Esophagus squamous epithelium (tissue), 4 donors: ENCODE data around the gene CDH13.

ENCODE experiments used
- POLR2A ChIP-seq, 4 donors: fragments of 450-650 bp; IDR thresholded peaks; one replicate each; pipeline ENCODE4 v1.6.1; 2017; ENCODE audit warnings: antibody characterized with exemption in 4 of 4, mild to moderate bottlenecking in 4 of 4, moderate library complexity in 3 of 4
- TF ChIP-seq, protein P1 (sequence below), 6 experiments: fragments of 450-650 bp in 4 of 6; fragments of 200-600 bp in 2 of 6; sonication (generic) in 2 of 6; IDR thresholded peaks; one replicate each; pipeline ENCODE4 v1.5.1; 2016 to 2019; ENCODE audit warnings: antibody characterized with exemption in 6 of 6, mild to moderate bottlenecking in 4 of 6, moderate library complexity in 4 of 6

DNA sequence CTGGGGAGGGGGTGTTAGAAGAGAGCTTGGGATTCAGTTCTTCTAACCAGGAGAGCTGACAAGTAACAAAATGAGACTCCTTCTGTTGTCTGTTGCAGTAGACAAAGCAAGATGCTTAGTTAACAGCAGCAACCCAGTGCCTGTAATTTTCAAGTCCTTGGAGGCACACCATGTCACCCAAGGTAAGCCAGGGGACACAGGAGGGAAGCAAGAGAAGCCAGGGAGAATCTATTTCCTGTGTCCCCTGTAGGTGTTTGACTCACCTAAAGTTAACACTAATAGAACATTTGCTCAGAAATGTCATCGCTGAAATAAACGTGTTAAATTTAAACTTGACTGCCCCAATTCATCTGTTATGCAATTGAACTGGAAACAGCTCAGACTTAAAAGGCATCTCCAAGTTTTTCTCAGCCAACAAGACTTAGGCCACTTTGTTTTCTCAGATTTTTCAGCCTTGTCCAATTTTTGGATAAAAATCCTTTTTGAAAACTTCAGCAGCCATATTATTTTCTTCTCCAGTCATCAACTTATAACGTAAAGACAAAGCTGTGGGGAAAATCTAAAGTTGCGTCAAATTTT lies 257.6 kb downstream of the CDH13 start:
- TF ChIP-seq, protein P1, sequence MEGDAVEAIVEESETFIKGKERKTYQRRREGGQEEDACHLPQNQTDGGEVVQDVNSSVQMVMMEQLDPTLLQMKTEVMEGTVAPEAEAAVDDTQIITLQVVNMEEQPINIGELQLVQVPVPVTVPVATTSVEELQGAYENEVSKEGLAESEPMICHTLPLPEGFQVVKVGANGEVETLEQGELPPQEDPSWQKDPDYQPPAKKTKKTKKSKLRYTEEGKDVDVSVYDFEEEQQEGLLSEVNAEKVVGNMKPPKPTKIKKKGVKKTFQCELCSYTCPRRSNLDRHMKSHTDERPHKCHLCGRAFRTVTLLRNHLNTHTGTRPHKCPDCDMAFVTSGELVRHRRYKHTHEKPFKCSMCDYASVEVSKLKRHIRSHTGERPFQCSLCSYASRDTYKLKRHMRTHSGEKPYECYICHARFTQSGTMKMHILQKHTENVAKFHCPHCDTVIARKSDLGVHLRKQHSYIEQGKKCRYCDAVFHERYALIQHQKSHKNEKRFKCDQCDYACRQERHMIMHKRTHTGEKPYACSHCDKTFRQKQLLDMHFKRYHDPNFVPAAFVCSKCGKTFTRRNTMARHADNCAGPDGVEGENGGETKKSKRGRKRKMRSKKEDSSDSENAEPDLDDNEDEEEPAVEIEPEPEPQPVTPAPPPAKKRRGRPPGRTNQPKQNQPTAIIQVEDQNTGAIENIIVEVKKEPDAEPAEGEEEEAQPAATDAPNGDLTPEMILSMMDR (IDR thresholded peaks at IDR 0.05) = no peak
- TF ChIP-seq POLR2A (IDR thresholded peaks at IDR 0.05) = no peak
